Measurements from ENCODE around the gene NDUFA3. TPM values are rescaled to one million over a fixed set of nuclear protein-coding genes. Genes with fewer than 3 reads are reported as not detected.

NDUFA3 gene
- total RNA-seq, 1 experiment from 2014 or later, result 211 TPM

GRCh38 chr19:54156953-54157352, 54.3 kb downstream of the NDUFA3 start:
- intact Hi-C loops (cut with micrococcal nuclease; ENCODE audit: unreplicated experiment) (no loop called here), in situ Hi-C loops (cut with HindIII; ENCODE audit: low pct_unique_long_range_greater_than_20kb, low sequenced_read_pairs) (no loop called here)
- H3K27ac ChIP-seq (ENCODE audit: low read length), result no peak overlapping the region
- TF ChIP-seq POLR2AphosphoS5 (IDR thresholded peaks at IDR 0.05; ENCODE audit: low read depth, low read length) (no peak), SIN3A (IDR thresholded peaks at IDR 0.05; ENCODE audit: borderline replicate concordance, insufficient read depth, low read depth, low read length) (no peak), REST (IDR thresholded peaks at IDR 0.05; ENCODE audit: insufficient read depth in 1 of 2, low read depth in 2 of 2, low read length in 1 of 2) (no peak), CTCF (IDR thresholded peaks at IDR 0.05) (no peak), TCF7L2 (IDR thresholded peaks at IDR 0.05; ENCODE audit: low read depth, low read length) (no peak)
- no peak for DNase-seq (ENCODE audit: low read depth, low spot score)
- H3K4me3 ChIP-seq (ENCODE audit: low read depth in 2 of 2, low read length in 2 of 2), result no peak overlapping the region
- ChIA-PET CTCF (interaction anchor here (0.5 to 0.6 kb wide), 3 partner anchors 20 to 295 kb away, joined by 4 to 5 read pairs (median 4); partner anchors contain the start of gene CNOT3), POLR2A (interaction anchor here (1.1 kb wide), 1 partner anchor 20 kb away, joined by 3 read pairs; the partner anchor contains the start of gene CNOT3)
- ATAC-seq, result no peak
- no TSS peak for BruUV-seq (replicated peaks)
- H3K36me3 ChIP-seq (ENCODE audit: control insufficient read depth, insufficient read depth, low read length), result peaks cover 12% of the 10 kb centered on the region
- H3K9me3 ChIP-seq (ENCODE audit: control insufficient read depth, insufficient read depth, low read depth, low read length), result no peaks in the 10 kb centered on the region
- H3K27me3 ChIP-seq (ENCODE audit: control insufficient read depth, insufficient read depth, low read length), result no peaks in the 10 kb centered on the region
- H3K4me1 ChIP-seq (ENCODE audit: control insufficient read depth, insufficient read depth, low read length), result peaks cover 37% of the 10 kb centered on the region

Other genes starting within 250 kb of the NDUFA3 start
- 469 TPM for gene MYADM, start 235.0 kb upstream of the NDUFA3 start, total RNA-seq (2021; ENCODE audit: unreplicated experiment)
- gene PRKCG, start 220.7 kb upstream of the NDUFA3 start, total RNA-seq (2021; ENCODE audit: unreplicated experiment), result 2.5 TPM
- 7.7 TPM for gene CACNG7, start 193.6 kb upstream of the NDUFA3 start, total RNA-seq (2021; ENCODE audit: unreplicated experiment)
- 17.7 TPM for gene CACNG8, start 139.9 kb upstream of the NDUFA3 start, total RNA-seq (2021; ENCODE audit: unreplicated experiment)
- 14.6 TPM for gene CACNG6, start 111.2 kb upstream of the NDUFA3 start, total RNA-seq (2021; ENCODE audit: unreplicated experiment)
- 1.5 TPM for gene VSTM1, start 39.0 kb upstream of the NDUFA3 start, total RNA-seq (2021; ENCODE audit: unreplicated experiment)
- gene TARM1, start 21.5 kb upstream of the NDUFA3 start, total RNA-seq (2021; ENCODE audit: unreplicated experiment), result not detected
- gene OSCAR, start 2.1 kb upstream of the NDUFA3 start, total RNA-seq (2021; ENCODE audit: unreplicated experiment), result 6.8 TPM
- 45.4 TPM for gene TFPT, start 12.8 kb downstream of the NDUFA3 start, total RNA-seq (2021; ENCODE audit: unreplicated experiment)
- gene PRPF31, start 12.9 kb downstream of the NDUFA3 start, total RNA-seq (2021; ENCODE audit: unreplicated experiment), result 117 TPM
- 111 TPM for gene CNOT3, start 34.9 kb downstream of the NDUFA3 start, total RNA-seq (2021; ENCODE audit: unreplicated experiment)
- gene LENG1, start 56.9 kb downstream of the NDUFA3 start, total RNA-seq (2021; ENCODE audit: unreplicated experiment), result 11.2 TPM
- 5.1 TPM for gene TMC4, start 70.3 kb downstream of the NDUFA3 start, total RNA-seq (2021; ENCODE audit: unreplicated experiment)
- 264 TPM for gene MBOAT7, start 86.7 kb downstream of the NDUFA3 start, total RNA-seq (2021; ENCODE audit: unreplicated experiment)
- 194 TPM for gene TSEN34, start 88.5 kb downstream of the NDUFA3 start, total RNA-seq (2021; ENCODE audit: unreplicated experiment)
- gene RPS9, start 98.0 kb downstream of the NDUFA3 start, total RNA-seq (2021; ENCODE audit: unreplicated experiment), result 823 TPM
- gene LILRB3, start 120.2 kb downstream of the NDUFA3 start, total RNA-seq (2021; ENCODE audit: unreplicated experiment), result 0.18 TPM
- gene LILRA6, start 139.9 kb downstream of the NDUFA3 start, total RNA-seq (2021; ENCODE audit: unreplicated experiment), result 0.08 TPM
- 0.05 TPM for gene LILRB5, start 154.4 kb downstream of the NDUFA3 start, total RNA-seq (2021; ENCODE audit: unreplicated experiment)
- not detected for gene LILRB2, start 178.3 kb downstream of the NDUFA3 start, total RNA-seq (2021; ENCODE audit: unreplicated experiment)
- gene LILRA5, start 210.3 kb downstream of the NDUFA3 start, total RNA-seq (2021; ENCODE audit: unreplicated experiment), result not detected
- gene LILRA4, start 236.3 kb downstream of the NDUFA3 start, total RNA-seq (2021; ENCODE audit: unreplicated experiment), result not detected

Measured in Panc1 (cell line).